ENCODE results near the gene ENTR1.

Gene ENTR1

DNA sequence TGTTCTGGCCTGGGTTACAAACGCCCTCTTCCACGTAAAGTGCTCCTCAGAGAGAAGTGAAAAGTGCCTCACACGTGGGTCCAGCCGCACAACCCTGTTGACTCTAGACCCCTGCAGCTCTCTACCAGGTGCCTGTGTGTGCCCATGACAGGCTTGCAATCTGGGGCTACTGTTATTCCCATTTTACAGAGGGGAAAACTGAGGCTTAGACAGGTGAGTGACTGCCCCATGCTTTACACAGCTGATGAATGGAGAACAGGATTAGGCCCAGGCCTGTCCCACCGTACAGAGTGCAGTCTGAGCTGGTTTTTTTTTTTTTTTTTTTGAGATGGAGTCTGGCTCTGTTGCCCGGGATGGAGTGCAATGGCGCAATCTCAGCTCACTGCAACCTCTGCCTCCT is 35.4 kb upstream of the ENTR1 start:
- H3K9ac ChIP-seq (ENCODE audit: low read depth, low read length): no peak overlapping the region
- WGBS: 94% methylated on average over 7 of the region's 7 CpGs
- H3K4me3 ChIP-seq (ENCODE audit: low read length): no peak overlapping the region
- H3K27ac ChIP-seq (ENCODE audit: low read depth, low read length): no peak overlapping the region
- no peaks in the 10 kb centered on the region for H3K4me1 ChIP-seq (ENCODE audit: insufficient read depth, low read length)
- H3K36me3 ChIP-seq (ENCODE audit: insufficient read depth, low read length): peaks cover 96% of the 10 kb centered on the region
- H3K9me3 ChIP-seq (ENCODE audit: insufficient read depth, low read depth, low read length): no peaks in the 10 kb centered on the region
- H3K27me3 ChIP-seq (ENCODE audit: insufficient read depth, low read length): no peaks in the 10 kb centered on the region

DNA sequence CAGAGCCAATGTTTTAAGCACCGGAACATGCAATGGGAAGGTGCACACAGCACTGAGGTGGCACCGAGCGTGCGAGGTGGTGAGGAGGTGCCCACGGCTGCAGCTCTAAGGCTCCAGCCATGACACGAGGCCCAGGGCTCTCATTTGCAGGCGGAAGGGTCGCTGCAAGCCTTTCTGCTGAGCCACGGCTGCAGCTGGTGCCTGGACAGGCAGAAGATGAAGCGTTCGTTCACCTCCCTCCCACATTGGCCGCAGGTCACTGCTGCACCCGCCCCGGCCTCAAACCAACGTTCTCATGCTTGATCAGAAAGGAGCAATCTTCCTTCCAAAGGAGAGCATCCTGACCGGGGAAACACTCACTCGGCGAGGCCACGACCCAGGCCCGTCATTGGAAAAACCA is 33.7 kb upstream of the ENTR1 start:
- Histone ChIP-seq H3K27me3 (ENCODE audit: insufficient read depth, low read length) (no peaks in the 10 kb centered on the region), H3K9ac (ENCODE audit: low read depth, low read length) (no peak overlapping the region), H3K9me3 (ENCODE audit: insufficient read depth, low read depth, low read length) (no peaks in the 10 kb centered on the region), H3K4me1 (ENCODE audit: insufficient read depth, low read length) (no peaks in the 10 kb centered on the region), H3K27ac (ENCODE audit: low read depth, low read length) (no peak overlapping the region), H3K4me3 (ENCODE audit: low read length) (no peak overlapping the region), H3K36me3 (ENCODE audit: insufficient read depth, low read length) (peaks cover 84% of the 10 kb centered on the region)
- 97% methylated on average over 20 of the region's 20 CpGs for WGBS

DNA sequence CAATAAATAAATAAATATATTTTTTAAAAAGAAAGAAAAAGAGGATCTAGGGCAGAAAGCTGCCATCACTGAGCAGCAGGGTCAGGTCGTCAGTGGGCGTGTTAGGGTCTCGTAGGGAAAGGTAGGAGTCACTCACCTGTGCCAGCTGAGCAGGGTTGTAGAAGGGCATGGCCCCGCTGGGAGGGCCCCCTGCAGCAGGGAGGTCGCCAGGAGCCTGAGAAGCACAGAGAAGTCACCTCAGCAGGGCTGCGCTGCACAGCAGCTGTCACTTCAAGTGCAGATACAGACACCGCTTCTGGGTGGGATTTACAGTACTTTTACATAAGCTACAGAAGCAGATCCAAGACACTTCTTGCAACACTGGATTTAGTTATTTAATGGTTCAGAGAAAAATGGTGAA is 33.3 kb upstream of the ENTR1 start:
- H3K36me3 ChIP-seq (ENCODE audit: insufficient read depth, low read length): peaks cover 80% of the 10 kb centered on the region

DNA sequence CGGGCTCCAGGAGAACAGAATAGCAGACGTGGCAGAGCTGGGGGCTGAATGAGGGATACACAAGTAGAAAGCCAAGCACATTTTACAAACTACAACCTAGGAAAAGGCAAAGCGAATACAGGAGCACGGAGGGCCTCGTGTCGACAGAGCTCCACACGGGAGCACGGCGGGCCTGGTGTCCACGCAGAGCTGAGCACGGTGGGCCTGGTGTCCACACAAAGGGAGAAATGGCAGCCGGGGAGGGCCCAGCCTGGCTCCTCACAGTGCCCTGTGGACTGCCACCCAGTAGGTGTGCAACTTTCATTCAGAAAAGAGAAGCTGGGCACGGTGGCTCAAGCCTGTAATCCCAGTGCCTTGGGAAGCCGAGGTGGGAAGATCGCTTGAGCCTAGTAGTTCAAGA is 32.7 kb upstream of the ENTR1 start:
- no peak overlapping the region for H3K4me3 ChIP-seq (ENCODE audit: low read length)
- 95% methylated on average over 15 of the region's 15 CpGs for WGBS
- H3K9me3 ChIP-seq (ENCODE audit: insufficient read depth, low read depth, low read length): no peaks in the 10 kb centered on the region
- no peaks in the 10 kb centered on the region for H3K4me1 ChIP-seq (ENCODE audit: insufficient read depth, low read length)
- H3K27me3 ChIP-seq (ENCODE audit: insufficient read depth, low read length): no peaks in the 10 kb centered on the region
- peaks cover 74% of the 10 kb centered on the region for H3K36me3 ChIP-seq (ENCODE audit: insufficient read depth, low read length)
- no peak overlapping the region for H3K9ac ChIP-seq (ENCODE audit: low read depth, low read length)
- H3K27ac ChIP-seq (ENCODE audit: low read depth, low read length): no peak overlapping the region

More for the DNA sequence above, 33.3 kb upstream of the ENTR1 start:
- 94% methylated on average over 7 of the region's 7 CpGs for WGBS
- Histone ChIP-seq H3K4me1 (ENCODE audit: insufficient read depth, low read length) (no peaks in the 10 kb centered on the region), H3K27me3 (ENCODE audit: insufficient read depth, low read length) (no peaks in the 10 kb centered on the region), H3K9ac (ENCODE audit: low read depth, low read length) (no peak overlapping the region), H3K27ac (ENCODE audit: low read depth, low read length) (no peak overlapping the region), H3K9me3 (ENCODE audit: insufficient read depth, low read depth, low read length) (no peaks in the 10 kb centered on the region), H3K4me3 (ENCODE audit: low read length) (no peak overlapping the region)

DNA sequence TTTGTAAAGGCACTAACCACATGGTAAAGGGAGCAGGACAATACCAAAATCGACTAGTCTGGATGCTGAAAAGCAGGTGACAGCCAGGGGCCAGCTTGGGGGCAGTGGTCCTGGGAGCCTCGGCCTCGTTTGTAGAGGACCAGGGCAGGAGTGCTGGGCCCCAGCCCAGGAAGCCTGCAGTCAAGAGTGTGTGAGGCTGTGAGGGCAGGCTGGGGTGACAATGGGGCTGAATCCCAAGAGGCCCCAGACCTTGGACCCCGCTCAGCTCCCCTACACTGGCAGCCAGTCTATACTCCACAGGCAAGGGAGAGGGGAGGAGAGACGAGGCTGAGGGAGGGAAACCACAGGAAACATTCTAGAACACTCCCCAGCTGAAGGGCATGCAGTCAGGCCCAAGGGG is 31.9 kb upstream of the ENTR1 start:
- Histone ChIP-seq H3K27ac (ENCODE audit: low read depth, low read length) (no peak overlapping the region), H3K9ac (ENCODE audit: low read depth, low read length) (no peak overlapping the region), H3K27me3 (ENCODE audit: insufficient read depth, low read length) (no peaks in the 10 kb centered on the region), H3K36me3 (ENCODE audit: insufficient read depth, low read length) (peaks cover 66% of the 10 kb centered on the region), H3K4me3 (ENCODE audit: low read length) (no peak overlapping the region), H3K9me3 (ENCODE audit: insufficient read depth, low read depth, low read length) (no peaks in the 10 kb centered on the region), H3K4me1 (ENCODE audit: insufficient read depth, low read length) (peaks cover 4% of the 10 kb centered on the region; the same call in 1 of the 2 replicates)
- WGBS: 92% methylated on average over 4 of the region's 5 CpGs

DNA sequence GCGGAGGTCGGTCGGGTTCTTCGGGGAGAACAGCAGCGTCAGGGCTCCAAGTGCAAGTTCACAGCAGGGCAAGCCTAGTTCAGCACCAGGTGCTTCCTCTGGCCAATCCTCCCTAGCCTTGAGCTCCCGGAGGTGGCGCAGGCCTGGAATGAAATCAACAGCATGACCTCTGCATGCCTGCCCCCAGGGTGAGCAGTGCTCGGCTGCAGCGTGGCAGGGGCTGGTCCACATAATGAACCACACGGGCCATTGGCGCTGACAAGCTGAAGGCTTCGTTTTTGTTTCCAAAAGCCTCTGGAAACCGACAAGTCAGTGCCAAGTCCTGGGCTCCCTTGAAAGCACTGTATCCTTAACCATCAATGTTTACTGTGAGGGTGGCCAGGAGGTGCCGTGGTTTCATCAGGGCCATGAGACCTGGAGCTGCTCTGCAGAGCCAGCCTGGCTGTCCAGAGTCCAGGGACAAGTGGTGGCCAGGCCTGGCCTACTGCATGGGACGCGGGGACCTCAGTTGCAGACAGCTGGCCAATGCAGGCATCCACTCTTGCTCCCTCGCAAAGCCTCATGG is 31.3 kb upstream of the ENTR1 start:
- Histone ChIP-seq H3K36me3 (ENCODE audit: insufficient read depth, low read length) (peaks cover 61% of the 10 kb centered on the region), H3K4me3 (ENCODE audit: low read length) (no peak overlapping the region), H3K9me3 (ENCODE audit: insufficient read depth, low read depth, low read length) (no peaks in the 10 kb centered on the region), H3K9ac (ENCODE audit: low read depth, low read length) (no peak overlapping the region), H3K4me1 (ENCODE audit: insufficient read depth, low read length) (peaks cover 4% of the 10 kb centered on the region; the same call in 1 of the 2 replicates), H3K27ac (ENCODE audit: low read depth, low read length) (no peak overlapping the region), H3K27me3 (ENCODE audit: insufficient read depth, low read length) (no peaks in the 10 kb centered on the region)
- WGBS: 96% methylated on average over 17 of the region's 17 CpGs

DNA sequence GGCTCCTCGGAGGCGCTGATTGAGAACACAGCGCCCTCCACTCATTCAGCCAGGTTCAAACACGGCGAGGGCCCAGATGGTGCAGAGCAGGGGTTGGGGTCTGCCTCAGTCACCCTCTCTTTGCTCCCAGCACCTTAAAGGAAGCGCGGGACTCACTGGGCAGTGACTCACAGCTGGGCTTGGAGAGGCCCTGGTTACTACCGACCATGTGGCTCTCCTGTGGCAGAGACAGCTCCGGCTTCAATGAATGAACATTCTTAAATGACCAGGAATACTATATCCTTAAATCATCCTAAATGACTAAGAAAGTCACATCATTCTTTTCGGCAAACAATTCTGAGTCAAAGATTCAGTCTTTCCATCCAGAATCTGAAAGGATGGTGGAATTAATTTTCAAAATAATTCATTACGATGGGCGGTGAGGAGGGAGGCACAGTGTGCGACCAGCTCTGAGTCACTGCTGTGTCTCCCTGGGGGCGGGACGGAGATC is 30.8 kb upstream of the ENTR1 start:
- H3K4me1 ChIP-seq (ENCODE audit: insufficient read depth, low read length): peaks cover 4% of the 10 kb centered on the region; the same call in 1 of the 2 replicates
- no peak overlapping the region for H3K4me3 ChIP-seq (ENCODE audit: low read length)
- H3K27ac ChIP-seq (ENCODE audit: low read depth, low read length): no peak overlapping the region
- H3K27me3 ChIP-seq (ENCODE audit: insufficient read depth, low read length): no peaks in the 10 kb centered on the region
- no peaks in the 10 kb centered on the region for H3K9me3 ChIP-seq (ENCODE audit: insufficient read depth, low read depth, low read length)
- peaks cover 56% of the 10 kb centered on the region for H3K36me3 ChIP-seq (ENCODE audit: insufficient read depth, low read length)
- H3K9ac ChIP-seq (ENCODE audit: low read depth, low read length): no peak overlapping the region
- WGBS: 97% methylated on average over 15 of the region's 15 CpGs

DNA sequence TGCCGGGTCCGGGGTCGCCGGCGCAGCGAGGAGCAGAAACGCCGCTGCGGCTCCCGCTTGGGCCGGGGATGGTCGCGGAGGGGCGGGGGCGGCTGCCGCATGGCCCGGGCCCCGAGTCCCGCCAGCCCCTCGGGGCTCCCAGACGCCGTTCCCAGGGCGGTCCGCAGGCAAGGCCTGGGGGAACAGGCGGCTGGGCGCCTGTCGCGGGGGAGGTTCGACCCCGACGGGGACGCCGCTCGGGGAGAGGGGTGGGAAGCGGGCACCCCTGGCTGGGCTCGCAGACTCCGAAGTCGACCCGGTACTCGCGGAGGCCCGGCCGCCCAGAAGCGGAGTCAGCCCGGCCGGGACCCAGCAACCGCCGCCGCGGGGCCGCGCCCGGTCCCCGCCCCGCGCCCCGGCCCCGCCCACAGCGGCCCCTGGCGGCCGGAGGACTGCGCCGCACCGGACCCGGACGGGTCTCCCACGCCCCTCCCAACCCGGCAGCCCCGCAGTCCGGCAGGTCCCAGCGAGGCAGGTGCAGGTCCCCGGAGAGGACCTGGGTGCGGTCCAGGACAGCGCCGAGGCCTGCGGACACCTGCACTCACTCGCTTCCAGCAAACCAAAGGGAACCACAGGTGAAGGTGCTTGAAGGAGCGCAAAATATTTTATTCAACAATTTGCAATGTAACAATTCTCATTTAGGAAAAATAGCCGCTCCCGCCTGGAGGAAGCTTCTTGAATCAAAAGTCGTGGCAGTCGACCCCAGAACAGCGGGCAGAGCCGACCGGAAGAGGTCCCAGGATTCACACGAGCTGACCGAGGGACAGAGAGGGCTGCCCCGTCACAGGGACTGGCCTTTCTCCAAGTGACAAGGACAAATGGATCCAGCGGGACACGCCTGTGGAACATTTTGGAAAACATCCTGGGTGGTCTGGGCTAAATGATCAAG is 29.3 kb upstream of the ENTR1 start, which contains the start of gene INPP5E:
Gene INPP5E, minus strand, starts transcription at position 365 of the 928 bp plus-strand sequence. CDS start 426 bp downstream, outside the sequence.
- Histone ChIP-seq H3K27ac (ENCODE audit: low read depth, low read length) (peak within 1 kb of the TSS; percentile 68; the same call in 1 of the 2 replicates), H3K4me3 (ENCODE audit: low read length) (peak within 1 kb of the TSS; percentile 81), H3K27me3 (ENCODE audit: insufficient read depth, low read length) (no peaks in the 10 kb centered on the region), H3K36me3 (ENCODE audit: insufficient read depth, low read length) (peaks cover 42% of the 10 kb centered on the region), H3K4me1 (ENCODE audit: insufficient read depth, low read length) (peaks cover 4% of the 10 kb centered on the region; the same call in 1 of the 2 replicates), H3K9ac (ENCODE audit: low read depth, low read length) (peak within 1 kb of the TSS; percentile 87), H3K9me3 (ENCODE audit: insufficient read depth, low read depth, low read length) (no peaks in the 10 kb centered on the region)
- WGBS: 12% methylated on average over 90 of the region's 90 CpGs

DNA sequence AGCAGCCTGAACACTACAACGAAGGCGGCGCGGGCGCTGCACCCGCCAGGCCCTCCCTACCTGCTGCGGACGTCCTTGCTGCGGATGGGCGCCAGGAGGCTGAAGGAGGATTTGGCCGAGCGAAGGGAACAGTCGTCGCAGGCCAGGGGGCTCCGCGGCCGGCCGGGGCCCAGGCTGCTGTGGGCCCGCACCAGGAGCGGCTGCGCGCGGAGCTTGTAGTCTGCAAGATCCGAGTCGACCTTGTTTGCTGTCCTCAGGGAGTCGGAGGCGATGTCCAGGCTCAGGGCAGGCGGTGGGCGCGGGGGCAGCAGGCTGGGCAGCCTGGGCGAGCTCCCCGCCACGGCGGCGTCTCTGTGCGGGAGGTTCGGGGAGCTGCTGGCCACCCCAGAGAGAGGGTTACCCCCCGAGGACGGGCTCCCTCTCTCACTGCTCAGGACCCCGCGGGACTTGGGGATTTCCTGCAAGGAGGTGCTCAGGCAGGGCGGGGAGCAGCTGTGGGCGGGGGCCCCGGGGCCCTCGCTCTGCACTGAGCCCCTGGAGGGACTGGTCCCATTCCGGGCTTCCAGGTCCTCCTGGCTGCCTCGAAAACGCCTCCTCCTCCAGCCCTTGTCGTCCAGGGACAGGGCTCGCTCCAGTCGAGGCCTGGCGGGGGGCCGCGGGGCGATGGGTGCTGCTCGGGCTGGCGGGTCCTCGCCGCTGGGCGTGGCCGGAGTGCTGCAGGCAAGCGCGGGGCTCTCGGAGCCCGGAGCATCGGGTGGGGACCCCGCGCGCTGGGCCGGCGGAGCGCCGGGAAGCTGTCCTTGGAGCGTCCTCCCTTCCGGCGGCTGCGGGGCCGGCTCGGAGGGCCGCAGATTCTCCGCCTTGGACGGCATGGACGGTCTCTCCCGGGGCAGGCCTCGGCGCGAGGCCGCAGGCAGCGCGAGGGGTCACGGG is 28.4 kb upstream of the ENTR1 start:
- H3K36me3 ChIP-seq (ENCODE audit: insufficient read depth, low read length): peaks cover 33% of the 10 kb centered on the region

DNA sequence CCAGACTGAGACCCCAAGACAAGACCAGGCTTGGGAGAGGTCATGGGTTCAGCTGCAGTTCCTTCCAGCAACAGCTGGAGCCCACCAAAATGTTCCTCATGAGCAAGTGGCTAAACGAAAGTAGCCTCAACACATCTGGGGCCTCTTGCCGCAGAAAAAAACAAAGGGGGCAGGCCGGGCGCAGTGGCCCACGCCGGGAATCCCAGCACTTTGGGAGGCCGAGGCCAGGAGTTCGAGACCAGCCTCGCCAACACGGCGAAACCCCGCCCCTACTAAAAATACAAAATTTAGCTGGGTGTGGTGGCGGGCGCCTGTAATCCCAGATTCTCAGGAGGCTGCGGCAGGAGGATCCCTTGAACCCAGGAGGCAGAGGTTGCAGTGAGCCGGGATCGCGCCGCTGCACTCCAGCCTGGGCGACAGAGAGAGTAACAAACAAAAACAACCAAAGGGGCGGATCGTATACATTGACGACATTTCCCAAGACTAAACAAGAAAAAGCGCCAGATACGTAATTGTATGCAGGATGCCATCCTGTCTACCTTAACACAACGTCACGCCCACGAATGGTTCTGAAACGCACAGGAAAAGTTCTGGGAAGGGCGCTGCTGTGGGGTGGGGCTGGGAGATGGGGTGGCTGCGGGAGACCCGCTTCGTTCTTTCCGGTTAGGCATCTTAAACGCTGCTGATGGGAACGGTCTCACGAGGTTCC is 27.6 kb upstream of the ENTR1 start:
- H3K9ac ChIP-seq (ENCODE audit: low read depth, low read length): peak overlapping the region; percentile 87
- H3K9me3 ChIP-seq (ENCODE audit: insufficient read depth, low read depth, low read length): no peaks in the 10 kb centered on the region
- H3K36me3 ChIP-seq (ENCODE audit: insufficient read depth, low read length): peaks cover 25% of the 10 kb centered on the region
- H3K27me3 ChIP-seq (ENCODE audit: insufficient read depth, low read length): no peaks in the 10 kb centered on the region
- WGBS: 59% methylated on average over 37 of the region's 37 CpGs
- peaks cover 4% of the 10 kb centered on the region; the same call in 1 of the 2 replicates for H3K4me1 ChIP-seq (ENCODE audit: insufficient read depth, low read length)
- peak overlapping the region; percentile 81 for H3K4me3 ChIP-seq (ENCODE audit: low read length)
- H3K27ac ChIP-seq (ENCODE audit: low read depth, low read length): no peak overlapping the region

More for the DNA sequence above, 28.4 kb upstream of the ENTR1 start:
- Histone ChIP-seq H3K9me3 (ENCODE audit: insufficient read depth, low read depth, low read length) (no peaks in the 10 kb centered on the region), H3K4me1 (ENCODE audit: insufficient read depth, low read length) (peaks cover 4% of the 10 kb centered on the region; the same call in 1 of the 2 replicates), H3K27me3 (ENCODE audit: insufficient read depth, low read length) (no peaks in the 10 kb centered on the region), H3K4me3 (ENCODE audit: low read length) (peak overlapping the region; percentile 81), H3K9ac (ENCODE audit: low read depth, low read length) (peak overlapping the region; percentile 87), H3K27ac (ENCODE audit: low read depth, low read length) (no peak overlapping the region; the same call in 1 of the 2 replicates)
- WGBS: 1% methylated on average over 91 of the region's 91 CpGs
